GM13977 (cell line): ENCODE results near the gene RBM7.

ENCODE experiments used
- DNase-seq: peaks from one replicate; pipeline ENCODE4 v3.0.0; 2012; ENCODE audit warnings: low spot score
- CTCF ChIP-seq: IDR thresholded peaks from 2 replicates; pipeline ENCODE4 v1.5.1; 2012; ENCODE audit warnings: mild to moderate bottlenecking, control low read depth; ENCODE audit not compliant: insufficient read depth; ENCODE audit errors: extremely low read depth, missing control alignments
- in situ Hi-C: fragments of 300-500 bp; cut with MboI; formaldehyde crosslinking; loops from one replicate; pipeline ENCODE4 v1.12.0; 2022; ENCODE audit warnings: low sequenced_read_pairs, low pct_unique_long_range_greater_than_20kb, mixed read lengths, inconsistent platforms; ENCODE audit not compliant: unreplicated experiment

RBM7 gene

GRCh38 chr11:114400216-114400914 lies at the start of gene RBM7, which contains the start of gene C11orf71:
Gene RBM7 (plus strand): TSS chr11:114400666. CDS start chr11:114400672, 6 bp downstream.
Gene C11orf71 (minus strand): TSS chr11:114400511. CDS start chr11:114400331, 180 bp downstream.
- TF ChIP-seq CTCF = no peak
- in situ Hi-C loops = no loop called here
- peak; percentile 90 for DNase-seq

- no peak for TF ChIP-seq CTCF
- in situ Hi-C loops = no loop called here
- DNase-seq = no peak
These were observed 47.0 kb upstream of the RBM7 start for GRCh38 chr11:114353443-114353842.

- DNase-seq = no peak
- in situ Hi-C loops = no loop called here
These were observed 46.4 kb upstream of the RBM7 start for GRCh38 chr11:114354076-114354475.

GRCh38 chr11:114358716-114359115 lies 41.8 kb upstream of the RBM7 start:
- TF ChIP-seq CTCF = no peak
- in situ Hi-C loops = no loop called here
- DNase-seq = no peak

More at GRCh38 chr11:114354076-114354475, 46.4 kb upstream of the RBM7 start:
- TF ChIP-seq CTCF = no peak

- DNase-seq = no peak
- no peak for TF ChIP-seq CTCF
- in situ Hi-C loops = no loop called here
These were observed 41.1 kb upstream of the RBM7 start for GRCh38 chr11:114359342-114359741.

- TF ChIP-seq CTCF = no peak
- in situ Hi-C loops = no loop called here
- no peak for DNase-seq
These were observed 38.1 kb upstream of the RBM7 start for GRCh38 chr11:114362326-114362725.
